Lower leg skin (tissue), 3 donors: ENCODE measurements around the gene SH3RF3.
"Not testable (repeated sequence)": the region's sequence is repeated elsewhere in the genome, so short reads cannot be mapped to it uniquely, and the experiment has no call there.

Source experiments
- CTCF ChIP-seq, 3 donors: fragments of 450-650 bp; IDR thresholded peaks; one replicate each; pipeline ENCODE4 v1.5.1; 2016; ENCODE audit warnings: antibody characterized with exemption in 3 of 3, mild to moderate bottlenecking in 3 of 3, moderate library complexity in 2 of 3
- POLR2A ChIP-seq, 2 donors: fragments of 450-650 bp; IDR thresholded peaks; one replicate each; pipeline ENCODE4 v1.6.1; 2016 to 2017; ENCODE audit warnings: antibody characterized with exemption in 2 of 2, mild to moderate bottlenecking in 1 of 2, moderate library complexity in 1 of 2

- TF ChIP-seq POLR2A, CTCF (IDR thresholded peaks at IDR 0.05): not testable (repeated sequence)
Observed at GRCh38 chr2:109536556-109536955, 407.6 kb downstream of the SH3RF3 start.
